AG10803 (cell line): ENCODE measurements around the gene ADH5.

ENCODE experiments used
- DNase-seq: peaks from one replicate; pipeline ENCODE4 v3.0.0; 2010; ENCODE audit warnings: low read depth
- H3K4me3 ChIP-seq: 2 replicates; pipeline ENCODE4 v1.5.1; 2011; ENCODE audit warnings: mild to moderate bottlenecking, low read length, control low read depth
- TF ChIP-seq, protein P1 (sequence below): conservative IDR thresholded peaks from 2 replicates; pipeline ENCODE4 v1.5.1; 2011; ENCODE audit warnings: mild to moderate bottlenecking, low read length, control low read depth, inconsistent platforms

ADH5 gene

DNA sequence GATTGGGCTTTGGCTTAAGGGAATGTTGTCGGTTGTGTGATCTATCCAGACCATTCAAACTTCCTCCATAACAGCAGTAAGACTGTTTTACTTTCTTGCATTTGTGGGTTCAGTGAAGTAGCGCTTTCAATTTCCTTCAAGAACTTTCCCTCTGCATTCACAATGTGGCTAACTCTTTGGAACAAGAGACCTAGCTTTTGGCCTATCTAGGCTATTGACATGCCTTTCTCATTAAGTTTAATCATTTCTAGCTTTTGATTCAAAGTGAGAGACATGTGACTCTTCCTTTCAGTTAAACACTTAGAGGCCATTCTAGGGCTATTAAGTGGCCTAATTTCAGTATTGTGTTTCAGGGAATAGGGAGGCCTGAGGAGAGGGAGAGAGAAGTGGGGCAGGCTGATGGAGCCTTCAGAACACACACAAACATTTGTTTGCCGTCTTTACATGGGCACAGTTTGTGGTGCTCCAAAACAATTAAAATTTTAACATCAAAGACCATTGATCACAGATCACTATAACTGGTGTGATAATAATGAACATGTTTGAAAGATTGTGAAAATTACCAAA, 34.1 kb downstream of the ADH5 start:
- no peak for DNase-seq

DNA sequence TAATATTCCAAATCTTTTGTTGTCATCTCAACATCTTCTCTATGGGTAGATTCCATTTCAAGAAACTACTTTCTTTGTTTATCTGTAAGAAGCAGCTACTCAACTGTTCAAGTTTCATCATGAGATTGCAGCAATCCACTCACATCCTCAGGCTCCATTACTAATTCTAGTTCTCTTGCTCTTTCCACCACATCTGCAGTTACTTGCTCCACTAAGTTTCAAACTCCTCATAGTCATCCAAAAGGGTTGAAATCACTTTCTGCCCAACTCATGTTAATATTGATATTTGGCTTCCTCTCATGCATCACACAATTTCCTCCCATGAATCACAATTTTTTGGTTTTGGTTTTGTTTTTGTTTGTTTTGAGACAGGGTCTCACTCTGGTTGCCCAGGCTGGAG, 35.7 kb downstream of the ADH5 start:
- no peak overlapping the region for H3K4me3 ChIP-seq
- DNase-seq: peak; percentile 20
- TF ChIP-seq, protein P1, sequence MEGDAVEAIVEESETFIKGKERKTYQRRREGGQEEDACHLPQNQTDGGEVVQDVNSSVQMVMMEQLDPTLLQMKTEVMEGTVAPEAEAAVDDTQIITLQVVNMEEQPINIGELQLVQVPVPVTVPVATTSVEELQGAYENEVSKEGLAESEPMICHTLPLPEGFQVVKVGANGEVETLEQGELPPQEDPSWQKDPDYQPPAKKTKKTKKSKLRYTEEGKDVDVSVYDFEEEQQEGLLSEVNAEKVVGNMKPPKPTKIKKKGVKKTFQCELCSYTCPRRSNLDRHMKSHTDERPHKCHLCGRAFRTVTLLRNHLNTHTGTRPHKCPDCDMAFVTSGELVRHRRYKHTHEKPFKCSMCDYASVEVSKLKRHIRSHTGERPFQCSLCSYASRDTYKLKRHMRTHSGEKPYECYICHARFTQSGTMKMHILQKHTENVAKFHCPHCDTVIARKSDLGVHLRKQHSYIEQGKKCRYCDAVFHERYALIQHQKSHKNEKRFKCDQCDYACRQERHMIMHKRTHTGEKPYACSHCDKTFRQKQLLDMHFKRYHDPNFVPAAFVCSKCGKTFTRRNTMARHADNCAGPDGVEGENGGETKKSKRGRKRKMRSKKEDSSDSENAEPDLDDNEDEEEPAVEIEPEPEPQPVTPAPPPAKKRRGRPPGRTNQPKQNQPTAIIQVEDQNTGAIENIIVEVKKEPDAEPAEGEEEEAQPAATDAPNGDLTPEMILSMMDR: no peak

More for the DNA sequence above, 34.1 kb downstream of the ADH5 start:
- TF ChIP-seq, protein P1: no peak
- H3K4me3 ChIP-seq: no peak overlapping the region

DNA sequence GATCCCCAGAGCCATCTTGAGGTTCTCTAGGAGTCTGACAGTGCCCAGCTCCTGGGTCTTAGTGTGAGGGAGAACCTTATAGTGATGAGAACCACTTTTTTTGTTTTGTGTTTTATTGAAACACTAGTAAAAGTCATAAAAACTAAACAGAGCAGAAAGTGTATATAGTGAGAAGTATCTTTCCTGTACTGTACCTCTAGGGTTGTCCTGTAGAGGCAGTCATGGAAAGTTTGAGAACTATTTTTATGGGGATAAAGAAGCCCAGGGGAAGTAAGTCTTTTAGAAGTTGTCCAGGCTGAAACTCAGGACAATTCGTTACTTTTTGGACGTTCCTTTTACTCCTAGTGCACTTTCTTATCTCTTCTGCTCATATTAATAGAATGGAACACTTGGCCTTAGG, 40.9 kb downstream of the ADH5 start:
- no peak for DNase-seq
- no peak overlapping the region for H3K4me3 ChIP-seq
- TF ChIP-seq, protein P1: no peak

DNA sequence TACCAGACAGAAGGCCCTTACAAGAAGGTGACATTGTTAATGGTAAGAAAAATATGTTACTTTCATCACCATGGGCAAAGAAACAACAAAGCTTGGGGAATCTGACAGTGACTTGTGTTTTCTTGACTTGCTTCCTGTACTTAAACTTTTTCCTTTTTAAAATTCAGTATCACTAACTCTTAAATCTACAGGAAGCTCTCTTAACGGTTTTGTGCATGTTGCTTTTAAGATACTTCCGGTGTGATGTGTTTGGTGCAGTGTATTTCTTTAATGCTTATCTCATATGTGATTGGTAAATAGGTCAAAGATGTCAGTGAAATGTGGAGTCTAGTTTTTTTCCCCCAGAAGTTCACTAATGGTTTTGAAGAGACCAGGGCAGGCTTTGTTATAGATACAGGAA, 45.2 kb downstream of the ADH5 start:
- H3K4me3 ChIP-seq: no peak overlapping the region
- TF ChIP-seq, protein P1: no peak
- no peak for DNase-seq

DNA sequence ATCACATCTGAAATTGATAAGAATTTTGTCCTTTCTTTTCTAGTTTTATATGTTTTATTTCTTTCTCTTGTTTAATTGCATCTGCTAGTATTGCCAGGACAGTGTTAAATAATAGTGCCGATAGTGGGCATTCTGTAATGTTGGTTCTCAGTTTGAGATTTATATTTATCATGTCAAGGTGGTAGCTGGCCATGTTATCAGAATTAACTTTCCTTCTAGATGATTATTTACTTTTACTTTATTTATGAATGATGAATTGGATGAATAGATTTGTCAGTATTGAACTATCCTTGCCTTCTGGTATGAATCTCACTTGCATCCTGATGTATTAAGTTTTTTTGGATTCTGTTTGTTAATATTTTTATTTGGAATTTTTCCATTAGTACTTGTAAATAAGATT, 50.4 kb downstream of the ADH5 start:
- TF ChIP-seq, protein P1: no peak
- DNase-seq: no peak
- no peak overlapping the region for H3K4me3 ChIP-seq

DNA sequence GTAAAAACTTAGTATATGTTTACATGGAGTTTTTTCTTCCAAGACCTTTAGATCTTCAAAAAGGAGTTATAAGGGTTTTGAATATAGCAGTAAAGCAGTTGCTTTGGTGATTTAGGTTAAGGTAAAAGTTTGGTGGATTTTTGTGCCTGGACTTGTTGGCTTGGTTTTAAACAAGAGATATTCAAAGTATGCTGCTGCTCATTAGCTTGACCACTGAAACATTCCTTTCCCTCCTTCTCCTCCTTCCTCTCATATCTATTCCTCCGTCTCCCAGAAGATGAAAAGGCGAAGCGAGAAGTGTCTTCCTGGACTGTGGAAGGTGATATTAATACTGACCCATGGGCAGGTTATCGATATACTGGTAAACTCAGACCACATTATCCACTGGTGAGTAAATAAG, 54.6 kb downstream of the ADH5 start:
- H3K4me3 ChIP-seq: no peak overlapping the region
- peak; percentile 44 for DNase-seq
- TF ChIP-seq, protein P1: no peak

DNA sequence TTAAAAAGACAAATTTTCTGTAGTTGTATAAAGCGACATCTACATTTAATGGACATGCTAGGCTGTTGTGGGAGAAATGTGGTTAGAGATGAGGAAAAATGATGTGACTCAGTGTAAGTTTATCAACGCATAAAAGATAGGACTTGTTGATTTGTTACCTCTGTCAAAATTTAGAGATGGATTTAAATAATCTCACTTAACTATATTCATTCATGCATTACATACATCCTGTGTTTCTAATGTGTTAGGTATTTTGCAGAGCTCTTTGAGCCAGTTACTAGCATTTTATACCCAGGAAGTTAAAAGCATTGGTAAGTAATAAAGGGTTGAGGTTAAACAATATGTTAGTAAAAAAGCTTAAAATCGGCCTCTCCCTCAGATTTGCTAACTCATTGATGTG, 58.7 kb downstream of the ADH5 start:
- no peak for DNase-seq
- no peak overlapping the region for H3K4me3 ChIP-seq
- TF ChIP-seq, protein P1: no peak
